IMR-90 (cell line): ENCODE measurements around the gene TFDP2. TPM values are rescaled to one million over a fixed set of nuclear protein-coding genes. Genes with fewer than 3 reads are reported as not detected.

ENCODE experiments used
- ATAC-seq: fragments of 200-7000 bp; cut with Tn5 transposase; 2 replicates; pipeline ENCODE4 v1.9.1; 2020; ENCODE audit warnings: low read depth, mild to moderate bottlenecking, moderate library complexity
- BruUV-seq: library from RNA; stranded (reverse); fragments of 400-500 nt; replicated peaks from 2 replicates; lab custom pipeline; 2021; lab: Mats Ljungman, UMichigan
- CTCF ChIA-PET: fragments of 300-600 bp; formaldehyde crosslinking; extraction: SDS; loops from one replicate; lab custom pipeline; 2021; ENCODE audit warnings: antibody characterized with exemption; lab: Yijun Ruan, JAX
- POLR2A ChIA-PET: fragments of 300-600 bp; sonication (Branson Sonifier 250); formaldehyde crosslinking; loops from one replicate; lab custom pipeline; 2022; ENCODE audit warnings: antibody characterized with exemption; ENCODE audit not compliant: unreplicated experiment; lab: Charles Lee
- DNase-seq: peaks from one replicate; pipeline ENCODE4 v3.0.0; 2013
- H2AFZ ChIP-seq: replicated peaks from 2 replicates; pipeline ENCODE3; 2013; ENCODE audit warnings: low read length, mild to moderate bottlenecking; ENCODE audit not compliant: poor library complexity
- H2AK5ac ChIP-seq: 2 replicates; pipeline ENCODE4 v1.6.1; 2013; ENCODE audit warnings: low read depth, low read length, inconsistent platforms
- H2AK9ac ChIP-seq: replicated peaks from 2 replicates; pipeline ENCODE3; 2013; ENCODE audit warnings: mild to moderate bottlenecking, low read depth, low read length, moderate library complexity; ENCODE audit not compliant: poor library complexity
- H2BK120ac ChIP-seq: 2 replicates; pipeline ENCODE4 v1.6.1; 2013; ENCODE audit warnings: low read depth, low read length, inconsistent platforms
- H2BK15ac ChIP-seq: 3 replicates; pipeline ENCODE4 v1.6.1; 2013; ENCODE audit warnings: low read depth, low read length, inconsistent platforms
- H2BK20ac ChIP-seq: 2 replicates; pipeline ENCODE4 v1.6.1; 2013; ENCODE audit warnings: low read depth, mild to moderate bottlenecking, inconsistent platforms, low read length, moderate library complexity
- H2BK5ac ChIP-seq: 2 replicates; pipeline ENCODE4 v1.6.1; 2013; ENCODE audit warnings: mild to moderate bottlenecking, low read depth, low read length, inconsistent platforms; ENCODE audit not compliant: poor library complexity, severe bottlenecking
- H3K14ac ChIP-seq: replicated peaks from 2 replicates; pipeline ENCODE4 v1.6.1; 2013; ENCODE audit warnings: low read depth, low read length, inconsistent platforms
- H3K18ac ChIP-seq: 2 replicates; pipeline ENCODE4 v1.6.1; 2013; ENCODE audit warnings: low read depth, low read length, control low read depth
- H3K23ac ChIP-seq: 2 replicates; pipeline ENCODE4 v1.6.1; 2013; ENCODE audit warnings: low read depth, low read length, inconsistent platforms
- H3K27ac ChIP-seq: 2 replicates; pipeline ENCODE4 v1.5.1; 2013; ENCODE audit warnings: mild to moderate bottlenecking, control low read depth, low read length; ENCODE audit not compliant: insufficient read depth
- H3K27me3 ChIP-seq: 2 replicates; pipeline ENCODE4 v1.6.1; 2013; ENCODE audit warnings: low read length; ENCODE audit not compliant: control insufficient read depth, insufficient read depth
- H3K36me3 ChIP-seq: 2 replicates; pipeline ENCODE4 v1.6.1; 2013; ENCODE audit warnings: low read length, mixed read lengths; ENCODE audit not compliant: control insufficient read depth, insufficient read depth
- H3K4ac ChIP-seq: 2 replicates; pipeline ENCODE4 v1.6.1; 2013; ENCODE audit warnings: low read depth, low read length, inconsistent platforms
- H3K4me1 ChIP-seq: 2 replicates; pipeline ENCODE4 v1.6.1; 2013; ENCODE audit warnings: low read length, mixed read lengths; ENCODE audit not compliant: control insufficient read depth, insufficient read depth
- H3K4me2 ChIP-seq: 2 replicates; pipeline ENCODE4 v1.6.1; 2013; ENCODE audit warnings: low read depth, mild to moderate bottlenecking, control low read depth, low read length, moderate library complexity
- H3K4me3 ChIP-seq: 2 replicates; pipeline ENCODE4 v1.5.1; 2013; ENCODE audit warnings: low read depth, mild to moderate bottlenecking, control low read depth, low read length, moderate library complexity; ENCODE audit not compliant: insufficient read depth
- H3K56ac ChIP-seq: 2 replicates; pipeline ENCODE4 v1.6.1; 2013; ENCODE audit warnings: low read length, inconsistent platforms; ENCODE audit not compliant: insufficient read depth; ENCODE audit errors: extremely low read depth
- H3K79me1 ChIP-seq, 2 experiments: 2 replicates each; pipeline ENCODE4 v1.6.1; 2013; ENCODE audit warnings: low read length in 2 of 2, inconsistent platforms in 1 of 2, low read depth in 1 of 2
- H3K9ac ChIP-seq: 2 replicates; pipeline ENCODE4 v1.6.1; 2013; ENCODE audit warnings: low read depth, low read length, control low read depth
- H3K9me1 ChIP-seq: 2 replicates; pipeline ENCODE4 v1.6.1; 2013; ENCODE audit warnings: low read length, inconsistent platforms; ENCODE audit not compliant: insufficient read depth
- H3K9me3 ChIP-seq: 2 replicates; pipeline ENCODE4 v1.6.1; 2013; ENCODE audit warnings: low read length; ENCODE audit not compliant: control insufficient read depth, insufficient read depth
- H4K20me1 ChIP-seq: 2 replicates; pipeline ENCODE4 v1.6.1; 2013; ENCODE audit warnings: low read length, inconsistent platforms; ENCODE audit not compliant: insufficient read depth
- H4K5ac ChIP-seq: 2 replicates; pipeline ENCODE4 v1.6.1; 2013; ENCODE audit warnings: mild to moderate bottlenecking, low read depth, low read length, control low read depth
- H4K8ac ChIP-seq, 2 experiments: 2 replicates each; pipeline ENCODE4 v1.6.1; 2013; ENCODE audit warnings: low read depth in 2 of 2, low read length in 2 of 2, control low read depth in 1 of 2, inconsistent platforms in 1 of 2
- H4K91ac ChIP-seq: 2 replicates; pipeline ENCODE4 v1.6.1; 2013; ENCODE audit warnings: low read depth, low read length, inconsistent platforms; ENCODE audit not compliant: insufficient read depth
- BHLHE40 ChIP-seq: fragments of 150-350 bp; IDR thresholded peaks from 2 replicates; pipeline ENCODE4 v1.6.1; 2016; ENCODE audit warnings: mild to moderate bottlenecking, low read depth, low read length
- CEBPB ChIP-seq: IDR thresholded peaks from 2 replicates; pipeline ENCODE4 v1.6.1; 2012; ENCODE audit warnings: low read depth, low read length, improper control_type of control experiment
- CHD1 ChIP-seq: IDR thresholded peaks from 2 replicates; pipeline ENCODE4 v1.6.1; 2012; ENCODE audit warnings: low read depth, low read length, improper control_type of control experiment
- ELK1 ChIP-seq: fragments of 150-350 bp; IDR thresholded peaks from 2 replicates; pipeline ENCODE4 v1.6.1; 2016; ENCODE audit warnings: low read depth, mild to moderate bottlenecking, low read length, moderate library complexity, borderline replicate concordance
- FOS ChIP-seq: fragments of 150-350 bp; IDR thresholded peaks from 2 replicates; pipeline ENCODE4 v1.6.1; 2016; ENCODE audit warnings: low read depth, low read length
- MAFK ChIP-seq: IDR thresholded peaks from 2 replicates; pipeline ENCODE4 v1.6.1; 2012; ENCODE audit warnings: low read depth, low read length, improper control_type of control experiment
- MAZ ChIP-seq: IDR thresholded peaks from 2 replicates; pipeline ENCODE4 v1.6.1; 2012; ENCODE audit warnings: low read depth, mild to moderate bottlenecking, low read length, improper control_type of control experiment, moderate library complexity, borderline replicate concordance
- MXI1 ChIP-seq: IDR thresholded peaks from 2 replicates; pipeline ENCODE4 v1.6.1; 2012; ENCODE audit warnings: low read depth, mild to moderate bottlenecking, low read length, moderate library complexity, borderline replicate concordance
- NFE2L2 ChIP-seq: fragments of 150-350 bp; IDR thresholded peaks from 2 replicates; pipeline ENCODE4 v1.6.1; 2016; ENCODE audit warnings: low read depth, mild to moderate bottlenecking, low read length
- POLR2A ChIP-seq: IDR thresholded peaks from 2 replicates; pipeline ENCODE4 v1.6.1; 2012; ENCODE audit warnings: mild to moderate bottlenecking, low read depth, low read length
- RAD21 ChIP-seq: IDR thresholded peaks from 2 replicates; pipeline ENCODE4 v1.6.1; 2012; ENCODE audit warnings: low read length, improper control_type of control experiment
- RCOR1 ChIP-seq: IDR thresholded peaks from 2 replicates; pipeline ENCODE4 v1.6.1; 2012; ENCODE audit warnings: mild to moderate bottlenecking, low read length, improper control_type of control experiment; ENCODE audit not compliant: insufficient replicate concordance
- RFX5 ChIP-seq: IDR thresholded peaks from 2 replicates; pipeline ENCODE4 v1.8.0; 2012; ENCODE audit warnings: low read depth, mild to moderate bottlenecking, low read length, moderate library complexity
- SMC3 ChIP-seq: fragments of 150-350 bp; IDR thresholded peaks from 2 replicates; pipeline ENCODE4 v1.6.1; 2016; ENCODE audit warnings: low read depth, mild to moderate bottlenecking, antibody characterized with exemption, low read length, moderate library complexity
- WGBS, 2 experiments: methylation state at CpG; one replicate each; pipeline versions ENCODE4 v1.1.5 to v1.1.7; 2013; ENCODE audit warnings: missing lambda C conversion rate in 2 of 2; ENCODE audit not compliant: insufficient read length in 1 of 2; ENCODE audit errors: extremely low coverage in 2 of 2; 5-methylcytosine and 5-hydroxymethylcytosine counted together
- dilution Hi-C: fragments of 300-500 bp; cut with HindIII; formaldehyde crosslinking; loops from one replicate; pipeline ENCODE4 v1.14.3; 2018; ENCODE audit warnings: low sequenced_read_pairs; ENCODE audit not compliant: unreplicated experiment
- in situ Hi-C: fragments of 300-500 bp; cut with MboI; formaldehyde crosslinking; loops from 3 replicates; pipeline ENCODE4 v1.14.3; 2019; ENCODE audit warnings: low sequenced_read_pairs, inconsistent platforms, mixed read lengths
- intact Hi-C: fragments of 100-400 bp; cut with micrococcal nuclease; formaldehyde crosslinking; loops from 2 replicates; pipeline ENCODE4 v1.10.0; 2022
- polyA plus RNA-seq, 3 experiments: library from polyadenylated mRNA; depleted of rRNA; stranded (reverse); fragments of >200 nt; gene quantifications; 2 replicates each; pipeline ENCODE4 v1.2.3, GENCODE V29; 2012; ENCODE audit warnings: low replicate concordance in 1 of 3
- total RNA-seq: library from RNA; depleted of rRNA; stranded (reverse); fragments of >200 nt; gene quantifications from 2 replicates; pipeline ENCODE4 v1.2.3, GENCODE V29; 2012
- TF ChIP-seq, protein P1 (sequence below): conservative IDR thresholded peaks from 2 replicates; pipeline ENCODE4 v1.5.1; 2012; ENCODE audit warnings: mild to moderate bottlenecking, low read depth, low read length, improper control_type of control experiment
- TF ChIP-seq, protein P2 (sequence below): fragments of 150-350 bp; IDR thresholded peaks from 2 replicates; pipeline ENCODE4 v1.6.1; 2017; ENCODE audit warnings: mild to moderate bottlenecking, antibody characterized with exemption, low read length, low read depth

The TFDP2 gene
- total and polyA plus RNA-seq, 2 of the 4 experiments (the other 2 are of a cell fraction): 10.7 to 23.7 TPM

- Histone ChIP-seq H2AFZ (no peak overlapping the region), H2BK5ac (no peak overlapping the region), H2BK15ac (no peak overlapping the region), H3K56ac (no peak overlapping the region), H3K27ac (no peak overlapping the region), H3K23ac (no peak overlapping the region), H2BK20ac (no peak overlapping the region), H3K36me3 (peaks cover 15% of the 10 kb centered on the region), H4K5ac (no peak overlapping the region), H3K4me2 (no peak overlapping the region), H3K14ac (no peak overlapping the region), H3K79me1 (peaks cover 5 to 6% of the 10 kb centered on the region in 2 experiments; a peak in 2 of 4 replicates), H2AK9ac (no peak overlapping the region), H3K27me3 (no peaks in the 10 kb centered on the region), H3K18ac (no peak overlapping the region), H2BK120ac (no peak overlapping the region), H4K8ac (no peak overlapping the region), H3K9me3 (no peaks in the 10 kb centered on the region), H4K20me1 (no peaks in the 10 kb centered on the region; the same call in 1 of the 2 replicates), H4K91ac (no peak overlapping the region), H3K4me1 (no peaks in the 10 kb centered on the region), H3K9me1 (peaks cover 3% of the 10 kb centered on the region; the same call in 1 of the 2 replicates), H3K4me3 (no peak overlapping the region), H3K9ac (no peak overlapping the region), H3K4ac (no peak overlapping the region), H2AK5ac (no peak overlapping the region)
- intact Hi-C loops (no loop called here), dilution Hi-C loops (no loop called here), in situ Hi-C loops (no loop called here)
- ChIA-PET POLR2A (no interaction called here), CTCF (interaction anchor here (0.6 kb wide), 1 partner anchor 13 kb away, joined by 3 read pairs; no protein-coding TSS in a partner anchor)
- no peak for ATAC-seq
- TF ChIP-seq MAFK (no peak), ELK1 (no peak), FOS (no peak), BHLHE40 (no peak), RCOR1 (no peak), RAD21 (no peak), NFE2L2 (no peak), SMC3 (no peak), RFX5 (no peak), CEBPB (no peak), MAZ (no peak), MXI1 (no peak), CHD1 (no peak), POLR2A (no peak)
- TF ChIP-seq, protein P1, sequence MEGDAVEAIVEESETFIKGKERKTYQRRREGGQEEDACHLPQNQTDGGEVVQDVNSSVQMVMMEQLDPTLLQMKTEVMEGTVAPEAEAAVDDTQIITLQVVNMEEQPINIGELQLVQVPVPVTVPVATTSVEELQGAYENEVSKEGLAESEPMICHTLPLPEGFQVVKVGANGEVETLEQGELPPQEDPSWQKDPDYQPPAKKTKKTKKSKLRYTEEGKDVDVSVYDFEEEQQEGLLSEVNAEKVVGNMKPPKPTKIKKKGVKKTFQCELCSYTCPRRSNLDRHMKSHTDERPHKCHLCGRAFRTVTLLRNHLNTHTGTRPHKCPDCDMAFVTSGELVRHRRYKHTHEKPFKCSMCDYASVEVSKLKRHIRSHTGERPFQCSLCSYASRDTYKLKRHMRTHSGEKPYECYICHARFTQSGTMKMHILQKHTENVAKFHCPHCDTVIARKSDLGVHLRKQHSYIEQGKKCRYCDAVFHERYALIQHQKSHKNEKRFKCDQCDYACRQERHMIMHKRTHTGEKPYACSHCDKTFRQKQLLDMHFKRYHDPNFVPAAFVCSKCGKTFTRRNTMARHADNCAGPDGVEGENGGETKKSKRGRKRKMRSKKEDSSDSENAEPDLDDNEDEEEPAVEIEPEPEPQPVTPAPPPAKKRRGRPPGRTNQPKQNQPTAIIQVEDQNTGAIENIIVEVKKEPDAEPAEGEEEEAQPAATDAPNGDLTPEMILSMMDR: no peak
- TF ChIP-seq, protein P2, sequence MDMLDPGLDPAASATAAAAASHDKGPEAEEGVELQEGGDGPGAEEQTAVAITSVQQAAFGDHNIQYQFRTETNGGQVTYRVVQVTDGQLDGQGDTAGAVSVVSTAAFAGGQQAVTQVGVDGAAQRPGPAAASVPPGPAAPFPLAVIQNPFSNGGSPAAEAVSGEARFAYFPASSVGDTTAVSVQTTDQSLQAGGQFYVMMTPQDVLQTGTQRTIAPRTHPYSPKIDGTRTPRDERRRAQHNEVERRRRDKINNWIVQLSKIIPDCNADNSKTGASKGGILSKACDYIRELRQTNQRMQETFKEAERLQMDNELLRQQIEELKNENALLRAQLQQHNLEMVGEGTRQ: no peak
- no peak for DNase-seq
- no TSS peak for BruUV-seq
- WGBS, 2 experiments: no CpG with 5 or more reads among the region's 4 CpGs
Measured at GRCh38 chr3:141920701-141921100, 228.6 kb downstream of the TFDP2 start.
